GM19193 (cell line): ENCODE measurements around the gene IGSF3.

Source experiments
- POLR2A ChIP-seq: IDR thresholded peaks from 4 replicates; pipeline ENCODE4 v1.6.1; 2011; ENCODE audit not compliant: insufficient read depth, insufficient read length; ENCODE audit errors: extremely low read depth

IGSF3 gene

GRCh38 chr1:116677474-116678062 lies 10.0 kb upstream of the IGSF3 start:
- TF ChIP-seq POLR2A = no peak

DNA sequence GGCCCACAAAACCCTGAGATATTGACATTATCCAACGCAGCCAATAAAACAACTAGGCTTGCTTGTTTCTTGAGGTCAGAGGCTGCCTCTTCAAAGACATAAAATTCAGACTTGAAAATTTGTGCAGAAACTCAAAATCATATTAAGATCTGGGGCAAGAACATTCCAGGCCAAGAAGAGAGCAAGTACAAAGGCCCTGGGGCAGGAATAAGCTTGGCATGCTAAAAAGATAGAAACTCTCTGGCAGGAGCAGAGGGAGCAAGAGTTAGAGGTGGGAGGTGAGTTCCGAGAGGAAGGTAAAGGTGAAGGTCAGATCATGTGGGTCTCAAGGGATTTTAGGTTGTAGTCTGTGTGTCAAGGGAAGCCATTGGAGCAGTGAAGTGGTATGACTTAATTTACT lies 8.8 kb upstream of the IGSF3 start:
- TF ChIP-seq POLR2A = no peak

GRCh38 chr1:116674751-116675150 lies 7.2 kb upstream of the IGSF3 start:
- TF ChIP-seq POLR2A = no peak

GRCh38 chr1:116674011-116674531 lies 6.5 kb upstream of the IGSF3 start:
- no peak for TF ChIP-seq POLR2A

DNA sequence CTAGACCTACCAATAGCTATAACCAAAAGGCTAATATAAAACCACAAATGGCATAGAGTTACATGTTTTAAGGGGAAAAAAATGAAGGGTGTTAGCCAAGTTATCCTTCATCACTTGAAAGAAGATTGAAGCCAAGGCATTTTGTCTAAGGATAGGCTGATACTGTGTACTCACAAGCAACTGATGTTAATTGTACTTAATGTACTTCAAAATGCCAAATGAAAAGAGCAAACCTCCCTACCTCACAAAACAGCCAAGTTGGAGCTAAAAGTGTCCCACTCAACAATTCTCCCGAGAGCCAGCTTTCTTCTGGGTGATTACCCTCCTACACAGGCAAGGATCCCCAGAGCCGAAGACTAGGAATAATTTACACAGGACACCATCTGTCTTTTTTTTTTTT lies 4.4 kb upstream of the IGSF3 start:
- TF ChIP-seq POLR2A = no peak

- no peak for TF ChIP-seq POLR2A
Observed at GRCh38 chr1:116671072-116671760, 3.7 kb upstream of the IGSF3 start.

- no peak for TF ChIP-seq POLR2A
Observed at GRCh38 chr1:116668277-116668676, 744 bp upstream of the IGSF3 start.

DNA sequence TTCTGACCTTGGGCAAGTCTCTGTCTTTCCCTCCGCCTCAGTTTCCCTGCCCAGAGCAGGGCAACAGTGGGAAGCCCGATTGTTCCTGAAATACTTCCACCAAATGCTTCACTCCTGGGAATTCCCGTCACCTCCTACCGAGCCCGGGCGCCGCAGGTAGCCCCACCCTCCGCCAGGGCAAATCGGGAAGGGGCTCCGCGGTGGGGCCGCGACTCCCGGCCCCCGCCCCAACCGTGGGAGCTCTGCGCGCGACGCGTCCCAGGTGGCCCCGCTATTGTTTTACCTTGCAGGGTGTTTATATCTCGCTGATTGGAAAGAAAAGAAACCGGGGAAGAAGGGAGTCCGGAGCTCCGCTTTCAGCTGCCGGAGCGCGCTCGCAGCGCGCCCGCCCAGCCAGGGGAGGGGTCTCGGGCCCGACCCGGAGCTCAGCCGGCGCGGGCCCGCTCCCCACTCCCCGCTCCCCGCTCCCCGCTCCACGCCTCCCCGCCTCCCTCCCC lies 407 bp downstream of the IGSF3 start:
- no peak for TF ChIP-seq POLR2A

- no peak for TF ChIP-seq POLR2A
Observed at GRCh38 chr1:116666187-116667077, 1.1 kb downstream of the IGSF3 start.

DNA sequence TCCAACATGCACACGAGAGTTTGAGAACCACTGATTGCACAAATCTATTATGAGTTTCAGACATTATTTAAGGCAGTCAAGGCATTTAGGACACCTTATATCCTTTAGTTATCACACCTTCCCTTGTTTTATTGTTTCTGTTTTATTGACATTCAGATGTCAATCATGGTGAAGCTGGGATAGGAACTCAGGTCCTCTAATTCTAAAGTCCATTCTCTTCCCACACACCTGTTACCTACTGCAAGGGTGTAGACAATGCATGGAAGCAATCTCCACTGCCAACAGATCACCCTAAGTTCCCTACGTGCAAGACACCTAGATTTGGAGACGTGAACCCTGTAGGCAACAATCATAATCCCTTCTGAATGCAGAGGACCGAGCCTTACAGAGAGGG lies 2.6 kb downstream of the IGSF3 start:
- no peak for TF ChIP-seq POLR2A

- TF ChIP-seq POLR2A = no peak
Observed at GRCh38 chr1:116664366-116664977, 3.1 kb downstream of the IGSF3 start.

- no peak for TF ChIP-seq POLR2A
Observed at GRCh38 chr1:116663821-116664220, 3.7 kb downstream of the IGSF3 start.

DNA sequence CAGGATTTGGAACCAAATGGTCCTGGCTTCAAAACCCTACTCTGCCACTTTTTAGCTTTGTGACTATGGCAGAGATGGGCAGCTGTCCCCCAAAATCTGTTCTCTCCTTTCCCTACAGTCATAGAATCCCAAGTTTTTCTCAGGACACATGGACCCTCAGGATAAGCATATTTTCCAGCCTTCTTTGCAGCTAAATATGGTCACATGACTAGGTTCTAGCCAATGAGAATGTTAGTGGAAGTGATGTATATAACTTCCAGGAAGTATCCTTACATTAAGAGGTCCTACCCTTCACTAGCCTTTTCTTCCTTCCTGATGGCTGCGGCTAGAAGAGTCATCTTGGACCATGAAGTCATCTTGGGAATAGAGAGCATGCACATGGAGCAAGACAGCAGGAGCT lies 5.9 kb downstream of the IGSF3 start:
- no peak for TF ChIP-seq POLR2A

DNA sequence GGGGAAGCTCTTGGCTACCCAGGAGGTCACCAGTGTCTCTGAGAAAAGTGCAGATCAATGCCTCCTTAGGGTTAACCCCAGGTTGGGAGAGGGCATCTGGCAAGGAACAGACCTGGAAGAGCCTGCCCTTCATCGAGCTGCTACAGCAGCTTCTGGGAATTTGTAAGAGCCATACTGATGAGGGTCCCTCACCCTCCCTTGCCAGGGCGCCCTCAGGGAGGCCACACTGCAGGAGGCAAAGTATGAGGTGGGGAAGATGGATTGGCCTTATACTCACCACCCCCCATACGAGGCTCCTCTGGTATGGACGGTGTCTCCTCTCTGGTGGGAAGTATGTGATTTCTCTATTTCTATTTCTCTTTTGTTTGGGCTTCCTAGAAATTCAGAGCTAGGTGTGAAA lies 13.2 kb downstream of the IGSF3 start:
- TF ChIP-seq POLR2A = no peak

DNA sequence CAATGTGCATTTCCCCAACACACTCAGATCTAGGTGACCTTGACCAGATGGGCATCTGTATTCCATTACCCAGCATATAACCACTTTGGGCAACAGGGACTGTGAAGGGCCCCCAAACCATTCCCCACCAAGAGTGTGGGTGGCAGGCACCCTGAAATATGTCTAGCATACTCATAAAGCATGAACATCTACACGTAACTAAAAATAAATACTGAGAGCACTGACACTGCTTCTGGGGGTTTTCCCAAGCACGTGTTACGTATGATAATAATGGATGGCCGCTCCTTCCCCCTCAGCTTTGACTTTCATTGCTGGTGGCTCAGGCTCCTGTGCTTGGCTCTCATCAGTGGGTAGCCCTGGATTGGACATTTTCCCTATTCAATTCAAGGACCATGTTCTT lies 39.1 kb downstream of the IGSF3 start:
- TF ChIP-seq POLR2A = no peak
